Skeletal muscle cell (primary cell): Measurements from ENCODE around the gene DNAAF2.
"Not testable (repeated sequence)": the region's sequence is repeated elsewhere in the genome, so short reads cannot be mapped to it uniquely, and the experiment has no call there.

ENCODE experiments used
- DNase-seq: peaks from one replicate; pipeline ENCODE4 v3.0.0-alpha.2; 2010; ENCODE audit warnings: low read depth
- H3K4me3 ChIP-seq: 2 replicates; pipeline ENCODE4 v1.5.1; 2011; ENCODE audit warnings: low read depth, mild to moderate bottlenecking, control low read depth, low read length, moderate library complexity

Gene DNAAF2

GRCh38 chr14:49586673-49587460 is 48.2 kb downstream of the DNAAF2 start:
- DNase-seq = peak; percentile 39
- H3K4me3 ChIP-seq = peak overlapping the region; percentile 92

- DNase-seq = peak; percentile 96
- H3K4me3 ChIP-seq = peak within 1 kb of the TSS; percentile 92
These were observed 49.0 kb downstream of the DNAAF2 start, which contains the start of gene RPS29 for GRCh38 chr14:49585803-49586672. Gene RPS29 (minus strand): TSS chr14:49586380. CDS start chr14:49586346, 34 bp downstream.

GRCh38 chr14:49584981-49585640 is 49.9 kb downstream of the DNAAF2 start:
- DNase-seq = not testable (repeated sequence)
- peak overlapping the region; percentile 92 for H3K4me3 ChIP-seq

DNA sequence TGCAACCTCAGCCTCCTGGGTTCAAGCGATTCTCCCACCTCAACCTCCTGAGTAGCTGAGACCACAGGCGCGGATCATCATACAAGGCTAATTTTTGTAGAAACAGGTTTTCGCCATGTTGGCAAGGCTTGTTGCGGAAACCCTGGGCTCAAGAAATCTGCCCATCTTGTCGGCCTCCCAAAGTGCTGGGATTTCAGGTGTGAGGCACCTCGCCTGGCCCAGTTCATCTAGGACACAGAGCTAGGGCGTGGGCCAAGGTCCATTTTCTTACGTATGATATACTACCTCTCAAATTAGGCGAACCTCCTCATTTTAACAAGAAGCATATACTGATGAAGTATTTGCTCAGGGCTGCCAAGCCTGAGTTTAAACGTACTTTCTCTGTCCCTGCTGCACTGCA is 51.0 kb downstream of the DNAAF2 start:
- no peak for DNase-seq
- peak overlapping the region; percentile 23 for H3K4me3 ChIP-seq

- no peak for DNase-seq
- H3K4me3 ChIP-seq = no peak overlapping the region
These were observed 51.4 kb downstream of the DNAAF2 start for GRCh38 chr14:49583629-49584028.

DNA sequence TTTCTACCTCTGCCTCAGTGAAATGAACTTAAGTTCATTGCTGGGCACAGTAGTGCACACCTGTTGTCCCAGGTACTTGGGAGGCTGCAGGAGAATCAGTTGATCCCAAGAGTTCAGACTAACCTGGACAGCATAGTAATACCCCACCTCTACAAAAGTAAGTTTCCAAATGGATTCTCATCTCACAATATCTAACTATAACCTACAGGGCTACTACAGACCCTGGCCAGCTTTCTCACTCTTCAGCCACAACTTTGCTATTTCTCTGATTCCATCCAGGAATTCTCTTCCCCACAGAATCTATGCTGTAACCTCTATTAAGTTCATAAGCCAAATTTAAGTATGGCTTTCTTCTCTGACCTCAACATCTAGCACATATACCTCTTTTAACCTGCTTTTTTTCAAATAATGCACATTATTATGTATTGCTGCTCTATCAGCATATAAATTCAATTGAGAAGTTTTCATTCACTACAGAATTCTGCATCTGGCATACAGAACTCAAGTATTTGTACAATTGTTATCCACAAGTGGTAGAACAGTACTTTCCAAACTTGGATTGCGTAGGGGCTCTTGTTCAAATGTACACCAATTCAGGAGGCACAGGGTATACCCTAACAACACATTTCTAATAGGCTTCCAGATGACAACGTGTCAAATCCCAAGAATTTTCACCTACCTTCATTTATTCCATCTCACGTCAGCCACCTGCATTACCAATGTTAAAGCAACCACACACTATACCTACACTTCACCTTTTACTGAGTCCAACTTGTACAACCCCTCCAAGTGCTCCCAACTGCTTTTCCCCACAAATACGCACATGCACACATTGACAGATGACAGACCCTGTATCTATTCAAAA is 52.7 kb downstream of the DNAAF2 start:
- no peak for DNase-seq
- H3K4me3 ChIP-seq = no peak overlapping the region

GRCh38 chr14:49581209-49582112 is 53.6 kb downstream of the DNAAF2 start:
- no peak overlapping the region for H3K4me3 ChIP-seq
- DNase-seq = no peak

- DNase-seq = no peak
- H3K4me3 ChIP-seq = no peak overlapping the region
These were observed 55.2 kb downstream of the DNAAF2 start for GRCh38 chr14:49579841-49580240.

- DNase-seq = no peak
- no peak overlapping the region for H3K4me3 ChIP-seq
These were observed 56.9 kb downstream of the DNAAF2 start for GRCh38 chr14:49578141-49578540.
